Right lobe of liver (tissue), 4 donors: ENCODE data around the gene TARBP1.

ENCODE experiments used
- CTCF ChIP-seq, 4 donors: fragments of 200-600 bp in 3 of 4; fragments of 450-650 bp in 1 of 4; IDR thresholded peaks; one replicate each; pipeline versions ENCODE4 v1.5.1 to v1.8.0; 2016 to 2022; ENCODE audit warnings: antibody characterized with exemption in 4 of 4, mild to moderate bottlenecking in 2 of 4
- POLR2A ChIP-seq: fragments of 450-650 bp; IDR thresholded peaks from one replicate; pipeline ENCODE4 v1.6.1; 2017; ENCODE audit warnings: antibody characterized with exemption, mild to moderate bottlenecking
- donor health status: DM: no; HTN: no; CAD: no.
- donor health status: DM: no; HTN: no; CAD: no.
- donor health status: DM: no; HTN: yes; CAD: no.

GRCh38 chr1:234388094-234388493 is 90.9 kb downstream of the TARBP1 start:
- TF ChIP-seq CTCF (IDR thresholded peaks at IDR 0.05) (no peak), POLR2A (no peak)
